Neutrophil (primary cell): ENCODE data around the gene PLAAT2.

Experiments
- H3K27ac ChIP-seq: fragments of 200-600 bp; sonication (generic); 2 replicates; pipeline ENCODE4 v1.5.1; 2016; ENCODE audit warnings: mild to moderate bottlenecking, moderate library complexity
- H3K27me3 ChIP-seq: fragments of 200-600 bp; sonication (generic); 2 replicates; pipeline ENCODE4 v1.6.0; 2016; ENCODE audit warnings: mild to moderate bottlenecking
- H3K36me3 ChIP-seq: fragments of 200-600 bp; sonication (generic); 2 replicates; pipeline ENCODE4 v1.5.1; 2017
- H3K4me1 ChIP-seq, 2 experiments: fragments of 200-600 bp in 1 of 2; sonication (generic) in 1 of 2; 1 replicate in 1 of 2; 2 replicates in 1 of 2; pipeline versions ENCODE4 v1.5.1 to v1.6.1; 2013 to 2016; ENCODE audit warnings: low read depth in 1 of 2, low read length in 1 of 2, mild to moderate bottlenecking in 1 of 2, moderate library complexity in 1 of 2; ENCODE audit not compliant: control insufficient read depth in 1 of 2, insufficient read depth in 1 of 2
- H3K4me3 ChIP-seq, 2 experiments: fragments of 200-600 bp in 1 of 2; sonication (generic) in 1 of 2; 1 replicate in 1 of 2; 2 replicates in 1 of 2; pipeline ENCODE4 v1.5.1; 2013 to 2016; ENCODE audit warnings: low read depth in 1 of 2, low read length in 1 of 2, mild to moderate bottlenecking in 1 of 2, moderate library complexity in 1 of 2
- H3K9me3 ChIP-seq: fragments of 200-600 bp; sonication (generic); 2 replicates; pipeline ENCODE4 v1.5.1; 2016
- CTCF ChIP-seq: fragments of 200-600 bp; sonication (generic); IDR thresholded peaks from 2 replicates; pipeline ENCODE4 v1.5.1; 2016; ENCODE audit warnings: antibody characterized with exemption

Gene PLAAT2

GRCh38 chr11:63506876-63507275 lies 56.3 kb downstream of the PLAAT2 start:
- Histone ChIP-seq H3K4me1 (peaks cover 73 to 75% of the 10 kb centered on the region in 2 experiments), H3K27me3 (no peaks in the 10 kb centered on the region), H3K4me3 (peak overlapping the region; percentile 55), H3K36me3 (peaks cover 28% of the 10 kb centered on the region), H3K27ac (peak overlapping the region; percentile 87), H3K9me3 (no peaks in the 10 kb centered on the region)
- TF ChIP-seq CTCF = no peak

DNA sequence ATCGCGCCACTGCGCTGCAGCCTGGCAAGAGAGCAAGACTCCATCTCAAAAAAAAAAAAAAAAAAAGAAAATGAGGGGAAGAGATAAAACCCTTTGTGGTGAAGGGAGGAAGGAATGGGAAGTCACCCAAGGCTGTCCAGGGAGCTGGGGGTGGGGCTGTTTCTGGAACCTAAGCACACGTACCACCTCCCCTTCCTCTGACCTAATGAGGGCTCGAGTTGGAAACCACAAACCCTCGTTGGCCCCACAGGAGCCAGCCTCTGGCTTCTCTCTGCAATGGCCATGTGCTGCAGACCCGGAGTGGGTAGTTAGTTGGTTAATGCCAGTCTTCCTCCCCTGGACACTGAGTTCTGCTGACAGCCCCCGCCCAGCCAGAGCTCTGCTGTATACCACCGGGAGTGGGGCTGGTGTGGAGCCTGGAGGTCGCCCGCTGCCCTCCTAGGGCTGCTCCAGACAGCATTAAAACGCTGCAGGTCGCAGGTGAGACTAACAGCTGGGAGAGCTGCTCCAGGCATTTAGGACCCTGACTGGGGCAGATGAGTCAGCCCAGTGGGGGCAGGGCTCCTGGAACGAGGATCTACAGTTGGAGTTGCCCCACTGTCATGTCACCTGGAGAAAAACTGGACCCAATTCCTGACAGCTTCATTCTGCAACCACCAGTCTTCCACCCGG lies 57.2 kb downstream of the PLAAT2 start, which contains the start of gene LGALS12:
Gene LGALS12 (plus strand): TSS at position 228 of the 672 bp plus-strand sequence. CDS start 375 bp downstream, at position 603.
- H3K27ac ChIP-seq = peak within 1 kb of the TSS; percentile 87
- TF ChIP-seq CTCF = no peak
- no peaks in the 10 kb centered on the region for H3K27me3 ChIP-seq
- peaks cover 82 to 84% of the 10 kb centered on the region in 2 experiments for H3K4me1 ChIP-seq
- no peaks in the 10 kb centered on the region for H3K9me3 ChIP-seq
- H3K4me3 ChIP-seq = peak within 1 kb of the TSS; percentile 55
- peaks cover 19% of the 10 kb centered on the region for H3K36me3 ChIP-seq

- Histone ChIP-seq H3K36me3 (peaks cover 10% of the 10 kb centered on the region), H3K9me3 (no peaks in the 10 kb centered on the region), H3K4me3 (peak overlapping the region; percentile 55), H3K27me3 (no peaks in the 10 kb centered on the region), H3K27ac (peak overlapping the region; percentile 87), H3K4me1 (peaks cover 91 to 93% of the 10 kb centered on the region in 2 experiments)
- no peak for TF ChIP-seq CTCF
Observed at GRCh38 chr11:63504933-63505586, 58.1 kb downstream of the PLAAT2 start.

GRCh38 chr11:63504054-63504453 lies 59.1 kb downstream of the PLAAT2 start:
- H3K4me1 ChIP-seq = peaks cover 99 to 100% of the 10 kb centered on the region in 2 experiments
- no peaks in the 10 kb centered on the region for H3K9me3 ChIP-seq
- no peaks in the 10 kb centered on the region for H3K36me3 ChIP-seq
- H3K27ac ChIP-seq = peak overlapping the region; percentile 87
- TF ChIP-seq CTCF = no peak
- no peaks in the 10 kb centered on the region for H3K27me3 ChIP-seq
- H3K4me3 ChIP-seq = peak overlapping the region; percentile 46 to 52

GRCh38 chr11:63503492-63503891 lies 59.7 kb downstream of the PLAAT2 start:
- H3K36me3 ChIP-seq = no peaks in the 10 kb centered on the region
- H3K4me1 ChIP-seq = peaks cover 96 to 100% of the 10 kb centered on the region in 2 experiments
- H3K9me3 ChIP-seq = no peaks in the 10 kb centered on the region
- no peak for TF ChIP-seq CTCF
- H3K27me3 ChIP-seq = no peaks in the 10 kb centered on the region
- peak overlapping the region; percentile 46 to 52 for H3K4me3 ChIP-seq
- H3K27ac ChIP-seq = peak overlapping the region; percentile 87
